HG03571 (cell line): ENCODE data around the gene FNIP2.
"Not testable (repeated sequence)": the region's sequence is repeated elsewhere in the genome, so short reads cannot be mapped to it uniquely, and the experiment has no call there.

ENCODE experiments used
- ATAC-seq: cut with Tn5 transposase; IDR thresholded peaks from one replicate; pipeline ENCODE4 v1.9.1; 2021; ENCODE audit not compliant: unreplicated experiment

FNIP2 gene

DNA sequence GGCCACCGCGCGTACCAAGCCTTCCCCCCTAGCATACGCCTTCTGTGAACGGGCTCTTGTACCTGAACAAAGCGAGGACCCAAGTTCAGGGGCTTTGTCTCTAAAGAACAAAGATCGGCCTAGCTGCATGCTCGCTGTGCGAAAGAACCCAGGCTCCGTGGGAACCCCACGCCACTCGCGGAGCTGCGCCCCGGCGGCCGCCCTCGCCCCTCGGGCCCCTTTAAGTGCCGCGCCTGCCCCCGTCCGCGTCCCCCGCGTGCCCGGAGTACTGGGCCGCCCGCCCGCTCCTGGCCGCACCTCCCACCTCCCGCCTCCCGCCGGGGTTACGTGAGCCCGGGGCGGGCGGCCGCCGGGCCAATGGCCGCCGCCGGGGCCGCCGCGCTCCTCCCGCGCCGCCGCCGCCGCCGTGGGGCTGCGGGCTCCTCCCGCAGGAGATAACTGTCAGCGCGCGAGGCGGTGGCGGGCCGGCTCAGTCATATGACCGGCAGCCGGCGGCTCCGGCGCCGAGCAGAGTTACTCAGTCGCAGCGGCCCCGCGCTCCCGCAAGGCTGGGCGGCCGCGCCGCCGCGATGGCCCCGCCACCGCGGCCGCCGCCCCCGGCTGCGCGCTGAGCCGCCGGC lies at the start of gene FNIP2:
FNIP2 (plus strand) TSS at position 472 of the 620 bp plus-strand sequence. CDS start 187 bp downstream, outside the sequence.
- peak; percentile 78 for ATAC-seq

DNA sequence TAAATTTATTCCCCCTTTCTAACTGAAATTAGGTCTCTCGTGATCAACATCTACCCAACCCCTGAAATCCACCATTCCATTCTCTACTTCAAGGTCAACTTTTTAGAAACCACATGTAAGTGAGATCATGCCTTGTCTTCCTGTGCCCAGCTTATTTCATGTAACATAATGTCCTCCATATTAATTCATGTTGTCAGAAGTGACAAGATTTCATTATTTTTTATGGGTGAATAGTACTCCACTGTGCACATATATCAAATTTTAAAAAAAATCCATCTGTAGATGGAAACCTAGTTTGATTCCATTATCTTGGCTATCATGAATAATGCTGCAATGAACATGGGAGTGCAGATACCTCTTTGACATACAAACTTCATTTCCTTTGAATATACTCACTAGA lies 47.1 kb upstream of the FNIP2 start:
- ATAC-seq = no peak

DNA sequence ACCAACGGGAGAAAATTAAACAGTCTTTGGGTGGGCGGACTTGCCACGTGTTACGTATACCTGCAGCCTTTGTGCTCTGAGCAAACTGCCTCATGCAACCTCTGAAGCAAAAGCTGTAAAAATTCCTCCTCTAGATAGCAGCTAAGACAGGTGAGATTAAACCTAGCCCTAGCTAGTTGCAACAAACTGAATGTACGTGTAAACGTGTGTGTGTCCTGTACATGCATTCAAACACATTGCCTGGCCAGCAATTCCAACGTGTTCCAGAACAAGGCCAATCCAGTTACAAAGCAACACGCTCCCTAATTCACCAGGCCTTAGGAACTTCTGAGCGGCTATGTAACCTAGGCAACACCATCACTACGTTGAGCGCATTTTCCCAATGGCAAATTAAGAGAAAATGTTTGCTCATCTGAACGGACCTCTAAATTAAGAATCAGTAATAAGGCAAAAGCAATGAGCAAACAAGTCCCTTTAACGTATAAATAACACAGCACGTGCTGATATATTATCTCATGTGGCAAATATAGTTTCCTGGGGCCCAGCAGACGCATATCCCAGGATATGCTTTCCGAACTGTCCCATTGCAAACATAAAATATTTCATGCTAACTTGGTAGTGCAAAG lies 46.4 kb upstream of the FNIP2 start:
- ATAC-seq = peak; percentile 13

DNA sequence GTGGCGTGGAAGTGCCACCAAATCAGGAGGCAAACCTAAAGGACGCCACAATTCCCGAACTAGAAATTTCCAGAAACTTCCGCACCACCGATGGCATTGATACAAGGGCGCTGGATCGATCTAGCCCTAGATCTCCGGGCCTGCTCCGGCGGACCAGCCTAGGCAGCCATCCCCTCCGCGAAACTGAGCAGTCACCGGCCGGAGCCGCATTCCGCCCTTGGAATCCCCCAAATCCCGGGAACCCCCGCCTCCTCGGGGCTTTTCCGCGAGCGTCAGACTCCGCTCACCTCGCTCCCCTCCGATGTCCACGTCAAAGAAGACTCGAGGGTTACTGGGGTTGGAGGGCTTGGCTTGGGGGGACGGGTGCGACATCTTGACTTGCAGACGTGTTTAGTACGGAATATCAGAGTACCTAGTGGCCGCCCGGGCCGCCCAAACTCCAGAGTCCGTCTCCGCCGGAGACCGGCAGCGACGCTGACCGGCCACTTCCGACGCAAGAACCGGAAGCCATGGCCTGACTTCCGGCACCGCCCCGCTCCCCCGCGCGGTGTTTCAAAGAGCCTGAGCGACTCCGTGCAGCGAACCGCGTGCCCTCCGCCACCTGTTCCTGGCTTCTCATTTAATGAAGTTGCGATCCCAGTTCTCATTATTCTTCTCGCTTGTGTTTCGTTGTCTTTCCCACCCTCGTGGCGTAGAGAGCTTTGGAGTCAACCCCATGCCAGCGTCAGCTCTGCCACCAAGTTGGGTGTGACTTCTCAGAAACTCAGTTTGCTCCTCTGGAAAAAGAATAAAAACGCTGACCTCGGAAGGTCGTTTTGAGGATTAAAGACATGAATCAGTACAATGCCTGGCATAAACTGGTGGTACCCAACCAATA lies 45.7 kb upstream of the FNIP2 start, which contains the start of gene PPID:
PPID (minus strand) TSS at position 480 of the 877 bp plus-strand sequence; CDS start at position 372, 108 bp downstream.
- peak; percentile 96 for ATAC-seq

DNA sequence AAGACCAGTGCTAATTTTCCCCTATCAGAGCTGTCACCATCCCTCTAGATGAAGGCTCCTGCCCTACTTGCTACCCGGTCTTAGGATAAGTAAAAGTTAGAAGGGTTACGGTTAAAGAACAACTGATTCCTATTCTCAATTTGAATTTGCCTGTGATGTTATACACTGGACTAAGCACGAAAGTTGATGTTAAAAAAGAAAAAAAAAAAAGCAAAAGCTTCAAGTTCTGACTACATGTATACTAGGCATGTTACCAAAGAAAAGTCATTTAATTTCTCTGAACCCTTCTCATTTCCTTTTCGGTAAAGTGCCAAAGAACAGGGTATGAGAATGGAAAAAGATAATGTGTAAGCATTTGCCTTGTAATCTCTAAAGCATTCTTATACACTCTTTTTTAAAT lies 44.2 kb upstream of the FNIP2 start:
- ATAC-seq = no peak

DNA sequence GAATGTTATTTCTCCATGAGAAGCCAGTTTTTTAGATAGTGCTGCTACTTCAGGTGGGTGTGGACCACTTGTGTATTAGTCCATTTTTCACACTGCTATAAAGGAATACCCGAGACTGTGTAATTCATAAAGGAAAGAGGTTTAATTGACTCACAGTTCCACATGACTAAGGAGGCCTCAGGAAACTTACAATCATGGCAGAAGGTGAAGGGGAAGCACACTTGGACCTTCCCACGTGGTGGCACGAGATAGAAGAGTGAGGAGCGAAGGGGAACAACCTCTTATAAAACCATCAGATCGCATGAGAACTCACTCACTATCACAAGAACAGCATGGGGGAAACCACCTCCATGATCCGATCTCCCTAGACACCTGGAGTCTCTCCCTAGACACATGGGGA lies 42.2 kb upstream of the FNIP2 start:
- no peak for ATAC-seq

DNA sequence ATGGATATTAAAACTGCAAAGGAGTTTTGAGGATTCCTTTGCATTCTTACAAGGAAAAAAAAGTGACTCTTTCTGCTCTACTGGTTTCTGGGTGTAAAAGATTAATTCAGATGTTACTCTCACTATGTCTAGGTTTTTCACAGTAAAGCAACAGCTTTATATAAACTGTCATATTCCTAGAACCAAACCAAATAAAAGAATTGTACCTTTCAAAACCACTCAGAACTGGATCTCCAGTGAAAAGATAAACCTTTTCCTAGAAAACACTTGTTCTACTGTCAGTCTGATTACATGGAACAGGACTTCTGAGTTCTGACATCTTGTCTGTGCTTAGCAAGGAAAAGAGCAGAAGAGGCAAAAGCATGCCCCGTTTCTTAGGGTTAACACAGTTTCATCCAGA lies 40.6 kb upstream of the FNIP2 start:
- no peak for ATAC-seq

DNA sequence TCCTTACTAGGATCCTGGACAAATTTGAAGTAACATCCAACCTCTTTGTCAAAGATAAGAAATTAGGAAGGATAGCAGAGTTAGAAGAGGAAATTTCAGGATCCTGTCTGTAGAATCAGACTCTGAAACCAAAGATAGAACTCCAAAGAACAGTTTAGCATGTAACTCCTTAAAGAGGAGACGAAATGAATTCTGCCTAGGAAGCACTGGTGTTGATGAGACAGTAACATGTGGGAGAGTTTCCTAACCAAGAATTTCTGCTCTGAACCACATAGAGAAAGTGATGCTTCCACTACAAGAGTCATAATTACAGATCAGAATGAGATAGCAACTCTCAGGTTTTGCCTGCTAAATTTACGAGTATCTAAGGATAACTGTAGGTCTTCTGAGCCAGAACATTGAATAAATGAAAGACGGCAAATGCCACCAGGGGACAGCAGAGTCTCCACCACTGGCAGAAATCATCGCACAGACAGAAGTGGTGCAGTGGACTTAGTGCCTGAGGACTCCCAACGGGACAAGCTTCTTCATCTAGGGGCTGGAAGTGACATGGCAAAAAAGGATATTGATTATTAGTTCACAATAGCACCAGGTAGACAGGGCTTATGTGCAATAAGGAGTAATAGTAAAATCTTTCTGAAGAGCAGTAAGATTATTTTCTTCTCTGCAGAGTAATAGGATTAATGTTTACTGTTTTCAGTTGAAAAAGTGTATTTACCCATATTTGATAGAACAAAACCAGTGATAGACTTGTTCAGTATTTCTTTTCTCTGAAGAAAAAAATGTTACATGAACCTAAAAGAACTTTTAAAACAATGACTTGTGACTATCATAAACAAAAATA lies 38.9 kb upstream of the FNIP2 start:
- ATAC-seq = peak; percentile 83

DNA sequence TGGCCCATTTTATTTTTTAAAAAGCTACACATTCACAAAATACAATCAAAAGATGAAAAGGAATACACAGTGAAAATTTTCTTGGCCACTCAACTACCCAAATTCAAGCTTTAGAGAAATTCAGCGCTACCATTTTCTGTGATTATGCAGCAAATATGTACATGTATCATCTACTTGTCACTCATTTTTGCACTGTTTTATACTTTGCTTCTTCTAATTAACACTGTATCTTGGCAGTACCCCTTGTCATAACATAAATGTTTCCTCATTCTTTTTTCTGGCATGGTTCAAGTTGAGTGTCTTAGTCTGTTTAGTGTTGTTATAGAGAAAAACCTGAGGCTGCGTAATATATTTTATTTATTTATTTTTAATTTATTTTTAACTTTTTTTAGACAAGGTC lies 30.0 kb upstream of the FNIP2 start:
- ATAC-seq = no peak

DNA sequence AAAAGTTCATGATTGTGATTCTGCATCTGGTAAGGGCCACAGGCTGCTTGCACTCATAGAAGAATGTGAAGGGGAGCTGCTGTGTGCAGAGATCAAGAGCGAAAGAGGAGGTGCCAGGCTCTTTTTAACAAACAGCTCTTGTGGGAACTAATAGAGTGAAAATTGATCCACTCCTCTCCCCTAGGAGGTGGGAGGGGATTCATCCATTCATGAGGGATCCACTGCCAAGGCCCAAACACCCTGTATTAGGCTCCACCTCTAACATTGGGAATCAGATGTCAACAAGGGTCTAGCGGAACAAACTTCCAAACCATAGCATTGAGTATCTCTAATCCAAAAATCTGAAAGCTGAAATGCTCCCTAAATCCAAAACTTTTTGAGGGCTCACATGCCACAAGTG lies 29.2 kb upstream of the FNIP2 start:
- no peak for ATAC-seq

DNA sequence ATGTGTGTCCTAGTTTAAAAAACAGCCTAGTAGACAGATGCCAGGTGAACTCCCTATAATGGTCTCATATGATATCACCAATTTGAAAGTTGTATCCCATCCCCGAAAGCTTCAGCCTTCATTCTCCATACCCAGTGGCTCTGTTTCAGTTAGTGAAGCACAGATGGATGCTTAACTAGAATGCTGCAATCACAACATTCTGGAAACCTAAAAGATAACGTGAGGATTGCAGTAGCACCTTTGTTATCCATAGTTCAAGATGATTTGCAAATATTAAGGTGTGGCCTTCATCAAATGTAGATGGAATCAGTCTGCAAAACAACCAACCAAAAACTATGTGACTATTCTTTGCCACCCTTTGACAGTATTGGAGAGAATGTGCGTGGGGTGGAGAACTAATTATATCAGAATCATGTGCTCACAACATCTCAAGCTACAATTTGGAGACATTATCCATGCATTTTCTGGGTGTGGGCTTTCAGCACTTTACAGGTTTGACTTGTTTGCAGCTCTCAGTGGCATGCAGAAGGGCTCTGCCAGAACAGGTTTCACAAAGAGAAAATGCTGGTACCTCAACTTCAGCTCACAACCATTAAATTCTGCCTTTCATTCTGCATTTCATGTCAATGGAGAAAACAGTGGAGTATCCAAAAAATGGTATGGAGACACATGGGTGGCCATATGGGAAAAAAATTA lies 27.4 kb upstream of the FNIP2 start:
- no peak for ATAC-seq

DNA sequence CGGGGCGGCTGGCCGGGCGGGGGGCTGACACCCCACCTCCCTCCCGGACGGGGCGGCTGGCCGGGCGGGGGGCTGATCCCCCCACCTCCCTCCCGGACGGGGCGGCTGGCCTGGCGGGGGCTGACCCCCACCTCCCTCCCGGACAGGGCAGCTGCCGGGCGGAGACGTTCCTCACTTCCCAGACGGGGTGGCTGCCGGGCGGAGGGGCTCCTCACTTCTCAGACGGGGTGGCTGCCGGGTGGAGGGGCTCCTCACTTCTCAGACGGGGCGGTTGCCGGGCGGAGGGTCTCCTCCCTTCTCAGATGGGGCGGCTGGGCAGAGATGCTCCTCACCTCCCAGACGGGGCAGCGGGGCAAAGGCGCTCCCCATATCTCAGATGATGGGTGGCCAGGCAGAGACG lies 22.3 kb upstream of the FNIP2 start:
- not testable (repeated sequence) for ATAC-seq

DNA sequence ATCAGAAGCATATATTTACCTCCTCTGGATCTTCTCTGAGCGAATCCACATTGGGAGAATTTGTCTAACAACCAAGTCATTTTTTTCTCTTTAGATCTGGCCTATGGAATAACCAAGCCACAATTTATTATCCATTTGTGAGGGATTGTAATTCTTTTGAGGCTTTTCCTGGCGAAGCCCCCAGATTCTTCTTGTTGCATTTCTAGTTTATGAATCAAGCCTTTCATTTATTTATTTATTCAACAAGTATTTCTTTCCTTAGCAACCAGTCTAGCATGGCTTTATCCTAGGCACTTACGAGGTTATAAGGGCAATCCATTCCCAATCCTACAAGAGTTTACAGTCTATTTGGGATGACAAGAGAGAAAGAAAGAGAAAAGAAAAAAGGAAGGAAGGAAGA lies 18.4 kb upstream of the FNIP2 start:
- ATAC-seq = no peak

DNA sequence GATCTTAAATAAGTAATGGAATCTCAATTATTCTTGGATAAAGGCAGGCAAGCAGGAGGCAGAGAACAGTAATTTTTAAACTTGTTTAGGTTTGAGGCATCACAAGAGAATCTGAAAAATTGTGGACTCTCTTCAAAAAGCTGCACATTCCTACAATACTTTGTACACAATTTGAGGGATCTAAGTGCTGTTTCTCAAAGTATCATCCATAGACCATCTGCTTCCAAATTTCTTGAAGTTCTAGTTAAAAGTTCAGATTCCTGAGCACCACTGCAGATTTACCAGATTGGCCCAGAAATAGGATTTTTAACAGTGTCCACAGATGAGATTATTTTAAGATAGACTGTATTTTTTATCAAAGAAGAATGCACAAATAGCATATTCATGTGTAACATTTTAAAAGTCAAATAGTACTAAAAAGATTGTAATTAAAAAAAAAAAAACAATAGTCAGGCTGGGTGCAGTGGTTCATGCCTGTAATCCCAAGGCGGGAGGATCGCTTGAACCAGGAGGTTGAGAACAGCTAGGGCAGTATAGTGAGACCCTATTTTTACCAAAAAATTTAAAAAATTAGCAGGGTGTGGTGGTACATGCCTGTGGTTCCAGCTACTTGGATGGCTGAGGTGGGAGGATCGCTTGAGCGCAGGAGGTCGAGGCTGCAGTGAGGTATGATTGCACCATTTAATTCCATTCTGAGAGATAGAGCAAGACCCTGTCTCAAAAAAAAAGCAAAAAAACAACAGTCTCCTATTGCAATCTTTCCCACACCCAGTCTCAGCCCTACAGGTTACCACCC lies 14.2 kb upstream of the FNIP2 start:
- ATAC-seq = no peak

DNA sequence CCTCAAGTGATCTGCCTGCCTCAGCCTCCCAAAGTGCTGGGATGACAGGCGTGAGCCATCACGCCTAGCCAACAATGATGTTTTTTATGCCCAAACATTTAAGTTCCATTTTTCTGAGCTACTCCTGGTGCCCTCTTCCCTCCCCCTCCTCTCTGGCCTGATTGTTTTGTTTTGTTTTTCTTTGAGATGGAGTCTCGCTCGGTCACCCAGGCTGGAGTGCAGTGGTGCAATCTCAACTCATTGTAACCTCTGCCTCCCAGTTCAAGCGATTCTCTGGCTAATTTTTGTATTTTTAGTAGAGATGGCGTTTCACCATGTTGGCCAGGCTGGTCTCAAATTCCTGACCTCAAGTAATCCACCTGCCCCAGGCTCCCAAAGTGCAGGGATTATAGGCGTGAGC lies 13.0 kb upstream of the FNIP2 start:
- not testable (repeated sequence) for ATAC-seq

DNA sequence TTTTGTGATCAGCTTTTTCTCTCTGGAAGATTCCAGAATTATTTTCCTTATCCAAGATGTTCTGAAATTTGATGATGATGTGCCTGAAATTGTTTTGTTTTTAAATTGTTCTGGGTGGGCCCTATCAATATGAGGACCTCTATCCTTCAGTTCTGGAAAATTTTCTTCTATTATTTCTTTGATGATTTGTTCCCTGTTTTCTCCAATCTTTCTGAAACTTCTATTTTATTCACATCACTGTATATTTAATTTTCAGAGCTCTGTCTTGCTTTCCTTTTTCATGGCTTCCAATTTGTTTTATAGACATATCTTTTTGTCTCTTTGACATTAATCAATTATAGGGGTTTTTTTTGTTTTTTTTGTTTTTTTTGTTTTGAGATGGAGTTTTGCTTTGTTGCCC lies 12.2 kb upstream of the FNIP2 start:
- ATAC-seq = no peak

DNA sequence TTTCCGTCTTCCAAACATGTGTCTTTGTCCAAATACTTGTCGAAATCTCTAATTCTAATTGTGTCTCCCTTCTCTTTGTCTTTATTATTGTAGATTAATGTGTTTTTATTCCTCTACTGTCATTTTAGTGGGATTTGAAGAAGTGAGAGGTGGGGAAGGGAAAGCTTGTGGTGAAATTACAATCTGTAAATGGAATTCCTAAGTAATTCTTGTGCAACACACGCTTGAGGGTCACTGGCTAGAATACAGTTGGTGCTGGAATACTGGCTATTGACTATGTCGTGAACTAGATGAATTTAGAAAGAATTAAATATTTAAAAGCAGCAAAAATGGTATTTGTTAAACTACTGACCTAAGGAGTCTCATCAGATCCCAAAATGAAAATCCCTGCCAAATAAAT lies 10.7 kb upstream of the FNIP2 start:
- no peak for ATAC-seq

DNA sequence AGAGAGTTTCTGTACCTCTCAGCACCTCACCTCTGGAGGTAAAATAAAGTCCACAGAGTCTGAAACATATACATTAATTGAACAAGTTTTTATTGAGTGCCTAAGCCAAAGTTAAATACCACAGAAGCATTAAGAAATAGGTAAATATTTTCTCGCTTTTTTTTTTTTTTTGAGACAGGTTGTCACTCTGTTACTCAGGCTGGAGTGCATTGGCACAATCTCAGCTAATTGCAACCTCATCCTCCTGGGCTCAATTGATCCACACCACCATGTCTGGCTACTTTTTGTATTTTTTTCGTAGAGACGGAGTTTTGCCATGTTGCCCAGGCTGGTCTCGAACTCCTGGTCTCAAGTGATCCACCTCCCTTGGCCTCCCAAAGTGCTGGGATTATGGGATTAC lies 10.1 kb upstream of the FNIP2 start:
- ATAC-seq = no peak

DNA sequence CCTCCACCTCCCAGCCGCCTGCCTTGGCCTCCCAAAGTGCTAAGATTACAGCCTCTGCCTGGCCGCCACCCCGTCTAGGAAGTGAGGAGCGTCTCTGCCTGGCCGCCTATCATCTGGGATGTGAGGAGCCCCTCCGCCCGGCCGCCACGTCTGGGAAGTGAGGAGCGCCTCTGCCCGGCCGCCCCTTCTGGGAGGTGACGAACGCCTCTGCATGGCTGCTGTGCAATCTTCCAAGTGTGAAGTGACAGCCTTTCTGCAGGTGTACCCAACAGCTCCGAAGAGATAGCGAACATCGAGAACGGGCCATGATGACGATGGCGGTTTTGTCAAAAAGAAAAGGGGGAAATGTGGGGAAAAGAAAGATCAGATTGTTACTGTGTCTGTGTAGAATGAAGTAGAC lies 9.3 kb upstream of the FNIP2 start:
- ATAC-seq = not testable (repeated sequence)

DNA sequence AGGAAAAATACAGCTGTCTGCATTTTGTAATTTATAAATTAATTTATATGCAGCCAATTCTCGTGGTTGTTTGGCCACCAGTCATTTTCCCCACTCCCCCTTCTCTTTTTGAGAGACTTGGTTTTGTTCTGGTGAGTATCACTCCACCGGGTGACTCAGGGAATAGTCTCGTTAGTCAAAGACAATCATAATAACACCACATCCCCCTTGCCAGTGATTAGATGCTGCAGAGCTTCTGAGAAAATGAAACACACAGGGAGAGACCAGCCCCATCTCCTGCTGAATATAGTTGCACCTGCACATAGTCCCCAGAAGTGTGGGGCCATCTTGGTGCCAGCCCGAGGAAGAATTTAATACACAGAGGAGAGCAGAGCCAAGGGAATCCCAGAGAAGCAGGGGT lies 8.0 kb upstream of the FNIP2 start:
- ATAC-seq = no peak
